Mesenchymal stem cell (in vitro differentiated cells and primary cell): ENCODE measurements around the gene MFF.

Experiments used
- DNase-seq: peaks from one replicate; pipeline ENCODE4 v3.0.0-alpha.2; 2013
- H2AFZ ChIP-seq: one replicate; pipeline ENCODE4 v1.6.1; 2013; ENCODE audit warnings: low read depth, mild to moderate bottlenecking, control low read depth, inconsistent platforms, low read length, moderate library complexity
- H2AK5ac ChIP-seq: 2 replicates; pipeline ENCODE4 v1.6.1; 2013; ENCODE audit warnings: low read length, moderate library complexity, mild to moderate bottlenecking, inconsistent platforms; ENCODE audit not compliant: severe bottlenecking
- H2BK120ac ChIP-seq: one replicate; pipeline ENCODE4 v1.6.1; 2013; ENCODE audit warnings: low read depth, mild to moderate bottlenecking, inconsistent platforms, low read length, moderate library complexity
- H2BK12ac ChIP-seq, 2 experiments: one replicate each; pipeline ENCODE4 v1.6.1; 2013; ENCODE audit warnings: inconsistent platforms in 2 of 2, low read length in 2 of 2, mild to moderate bottlenecking in 2 of 2, moderate library complexity in 2 of 2, control low read depth in 1 of 2
- H2BK15ac ChIP-seq: one replicate; pipeline ENCODE4 v1.6.1; 2013; ENCODE audit warnings: mild to moderate bottlenecking, low read depth, inconsistent platforms; ENCODE audit not compliant: poor library complexity, severe bottlenecking
- H2BK5ac ChIP-seq: 2 replicates; pipeline ENCODE4 v1.6.1; 2013; ENCODE audit warnings: low read depth, mild to moderate bottlenecking, low read length, control low read depth, inconsistent platforms; ENCODE audit not compliant: poor library complexity, severe bottlenecking
- H3K14ac ChIP-seq, 2 experiments: one replicate each; pipeline ENCODE4 v1.6.1; 2013; ENCODE audit warnings: inconsistent platforms in 2 of 2, low read length in 2 of 2, control low read depth in 1 of 2, mild to moderate bottlenecking in 1 of 2, moderate library complexity in 1 of 2
- H3K18ac ChIP-seq, 2 experiments: one replicate each; pipeline ENCODE4 v1.6.1; 2013; ENCODE audit warnings: inconsistent platforms in 2 of 2, low read length in 2 of 2, control low read depth in 1 of 2, low read depth in 1 of 2, mild to moderate bottlenecking in 1 of 2
- H3K23ac ChIP-seq, 2 experiments: one replicate each; pipeline ENCODE4 v1.6.1; 2013; ENCODE audit warnings: inconsistent platforms in 2 of 2, low read length in 2 of 2, mild to moderate bottlenecking in 2 of 2, moderate library complexity in 2 of 2, control low read depth in 1 of 2
- H3K27ac ChIP-seq: 2 replicates; pipeline ENCODE4 v1.5.1; 2013; ENCODE audit warnings: mild to moderate bottlenecking, moderate library complexity, low read length, control low read depth, inconsistent platforms; ENCODE audit not compliant: poor library complexity, severe bottlenecking
- H3K27me3 ChIP-seq, 2 experiments: 2 replicates each; pipeline versions ENCODE4 v1.6.1 to v1.7.0; 2013; ENCODE audit warnings: low read length in 2 of 2, mild to moderate bottlenecking in 2 of 2, moderate library complexity in 2 of 2, control low read depth in 1 of 2, inconsistent platforms in 1 of 2; ENCODE audit not compliant: control insufficient read depth in 1 of 2, insufficient read depth in 1 of 2
- H3K36me3 ChIP-seq, 2 experiments: 2 replicates each; pipeline versions ENCODE4 v1.6.1 to v1.7.0; 2013; ENCODE audit warnings: low read length in 2 of 2, control low read depth in 1 of 2, inconsistent platforms in 1 of 2, low read depth in 1 of 2, mild to moderate bottlenecking in 1 of 2; ENCODE audit not compliant: insufficient read depth in 2 of 2, control insufficient read depth in 1 of 2
- H3K4ac ChIP-seq, 2 experiments: one replicate each; pipeline ENCODE4 v1.6.1; 2013; ENCODE audit warnings: inconsistent platforms in 2 of 2, low read length in 2 of 2, mild to moderate bottlenecking in 2 of 2, moderate library complexity in 2 of 2, control low read depth in 1 of 2, low read depth in 1 of 2
- H3K4me1 ChIP-seq: 2 replicates; pipeline ENCODE4 v1.6.1; 2013; ENCODE audit warnings: low read depth, low read length, control low read depth; ENCODE audit not compliant: control insufficient read depth, insufficient read depth
- H3K4me2 ChIP-seq: 2 replicates; pipeline ENCODE4 v1.6.1; 2013; ENCODE audit warnings: low read length, mild to moderate bottlenecking, inconsistent platforms; ENCODE audit not compliant: poor library complexity, severe bottlenecking
- H3K4me3 ChIP-seq, 2 experiments: 2 replicates each; pipeline versions ENCODE4 v1.5.1 to v1.7.0; 2013; ENCODE audit warnings: low read length in 2 of 2, mild to moderate bottlenecking in 2 of 2, control low read depth in 1 of 2, low read depth in 1 of 2; ENCODE audit not compliant: insufficient read depth in 1 of 2
- H3K79me1 ChIP-seq: replicated peaks from 2 replicates; pipeline ENCODE4 v1.6.1; 2013; ENCODE audit warnings: mild to moderate bottlenecking, control low read depth, low read length, inconsistent platforms; ENCODE audit not compliant: poor library complexity, severe bottlenecking
- H3K9ac ChIP-seq: 2 replicates; pipeline ENCODE4 v1.7.0; 2013; ENCODE audit warnings: mild to moderate bottlenecking, low read length, moderate library complexity
- H3K9me3 ChIP-seq: 2 replicates; pipeline ENCODE4 v1.7.0; 2013; ENCODE audit warnings: mild to moderate bottlenecking, low read length; ENCODE audit not compliant: control insufficient read depth
- H4K8ac ChIP-seq: one replicate; pipeline ENCODE4 v1.6.1; 2013; ENCODE audit warnings: inconsistent platforms, mild to moderate bottlenecking, low read length, moderate library complexity
- H4K91ac ChIP-seq: one replicate; pipeline ENCODE4 v1.6.1; 2013; ENCODE audit warnings: mild to moderate bottlenecking, low read length, inconsistent platforms
- WGBS: methylation state at CpG from one replicate; pipeline ENCODE4 v1.1.7; 2013; ENCODE audit warnings: mixed read lengths; 5-methylcytosine and 5-hydroxymethylcytosine counted together

Gene MFF

GRCh38 chr2:227322530-227323205, 2.4 kb upstream of the MFF start:
- Histone ChIP-seq H3K27ac (no peak overlapping the region), H3K14ac (no peak overlapping the region), H3K27me3 (no peaks in the 10 kb centered on the region), H3K23ac (no peak overlapping the region), H3K18ac (no peak overlapping the region), H2AFZ (no peak overlapping the region), H2BK120ac (no peak overlapping the region), H3K79me1 (peaks cover 9% of the 10 kb centered on the region), H2BK5ac (no peak overlapping the region), H2AK5ac (no peak overlapping the region), H2BK12ac (no peak overlapping the region), H3K9ac (no peak overlapping the region), H3K9me3 (no peaks in the 10 kb centered on the region), H4K91ac (no peak overlapping the region), H3K4ac (no peak overlapping the region), H3K4me3 (no peak overlapping the region), H3K4me2 (no peak overlapping the region), H3K4me1 (peaks cover 2% of the 10 kb centered on the region), H2BK15ac (no peak overlapping the region), H3K36me3 (peaks cover 0 to 6% of the 10 kb centered on the region in 2 experiments), H4K8ac (no peak overlapping the region)
- WGBS: 85% methylated on average over 5 of the region's 5 CpGs
- no peak for DNase-seq

- no peak overlapping the region for H3K4me3 ChIP-seq
- peaks cover 2% of the 10 kb centered on the region for H3K4me1 ChIP-seq
Measured at GRCh38 chr2:227323818-227324217, 1.2 kb upstream of the MFF start.

GRCh38 chr2:227324642-227324994, 433 bp upstream of the MFF start:
- Histone ChIP-seq H3K4me3 (peak overlapping the region in 1 of 2 experiments; percentile 85), H3K9me3 (no peaks in the 10 kb centered on the region), H3K23ac (no peak overlapping the region), H3K4ac (peak overlapping the region; percentile 40 to 61), H2BK15ac (no peak overlapping the region), H3K36me3 (peaks cover 3 to 6% of the 10 kb centered on the region in 2 experiments), H4K91ac (no peak overlapping the region), H3K27ac (peak overlapping the region; percentile 48), H3K4me2 (peak overlapping the region; percentile 76), H3K14ac (no peak overlapping the region), H2BK5ac (no peak overlapping the region), H3K27me3 (no peaks in the 10 kb centered on the region), H2BK12ac (no peak overlapping the region), H3K9ac (peak overlapping the region; percentile 92), H3K4me1 (peaks cover 2% of the 10 kb centered on the region), H2AK5ac (no peak overlapping the region), H3K18ac (peak overlapping the region; percentile 19 to 57), H2BK120ac (no peak overlapping the region), H2AFZ (peak overlapping the region; percentile 39), H3K79me1 (peaks cover 8% of the 10 kb centered on the region), H4K8ac (peak overlapping the region; percentile 87)
- WGBS: 40% methylated on average over 5 of the region's 6 CpGs
- DNase-seq: no peak

More at GRCh38 chr2:227323818-227324217, 1.2 kb upstream of the MFF start:
- no peak overlapping the region for H2AK5ac ChIP-seq
- H3K4ac ChIP-seq: no peak overlapping the region
- no peak for DNase-seq
- H2BK12ac ChIP-seq: no peak overlapping the region
- no peak overlapping the region for H2AFZ ChIP-seq
- no peak overlapping the region for H2BK15ac ChIP-seq
- no peak overlapping the region for H4K8ac ChIP-seq
- no peak overlapping the region for H4K91ac ChIP-seq
- no peak overlapping the region for H3K9ac ChIP-seq
- H3K36me3 ChIP-seq: peaks cover 0 to 6% of the 10 kb centered on the region in 2 experiments
- no peak overlapping the region for H3K14ac ChIP-seq
- no peak overlapping the region for H3K18ac ChIP-seq
- H3K4me2 ChIP-seq: no peak overlapping the region
- H3K27me3 ChIP-seq: no peaks in the 10 kb centered on the region
- peaks cover 9% of the 10 kb centered on the region for H3K79me1 ChIP-seq
- H2BK5ac ChIP-seq: no peak overlapping the region
- no peaks in the 10 kb centered on the region for H3K9me3 ChIP-seq
- H2BK120ac ChIP-seq: no peak overlapping the region
- WGBS: 96% methylated on average over 4 of the region's 4 CpGs
- no peak overlapping the region for H3K27ac ChIP-seq
- H3K23ac ChIP-seq: no peak overlapping the region

- Histone ChIP-seq H3K18ac (no peak overlapping the region), H3K79me1 (peaks cover 8% of the 10 kb centered on the region), H2BK120ac (no peak overlapping the region), H3K4me1 (no peaks in the 10 kb centered on the region), H4K8ac (peak overlapping the region; percentile 42), H2BK5ac (no peak overlapping the region), H3K23ac (no peak overlapping the region), H4K91ac (no peak overlapping the region), H3K9me3 (no peaks in the 10 kb centered on the region), H3K4me2 (peak overlapping the region; percentile 96), H3K9ac (peak overlapping the region; percentile 92), H3K27ac (peak overlapping the region; percentile 40), H3K4me3 (peak overlapping the region; percentile 85 to 88), H2AK5ac (no peak overlapping the region), H2AFZ (peak overlapping the region; percentile 88), H2BK15ac (no peak overlapping the region), H3K27me3 (no peaks in the 10 kb centered on the region), H3K14ac (no peak overlapping the region), H3K36me3 (peaks cover under 1 to 13% of the 10 kb centered on the region in 2 experiments), H2BK12ac (peak overlapping the region in 1 of 2 experiments; percentile 10), H3K4ac (peak overlapping the region in 1 of 2 experiments; percentile 93)
- WGBS: 2% methylated on average over 13 of the region's 13 CpGs
- peak; percentile 59 for DNase-seq
Measured at GRCh38 chr2:227325839-227326195, 766 bp downstream of the MFF start.
